HEK293 (cell line): ENCODE results near the gene GPR141.

Source experiments
- TF ChIP-seq, protein P1 (sequence below): fragments of 450-650 bp; formaldehyde crosslinking; IDR thresholded peaks from 2 replicates; pipeline ENCODE4 v1.5.1; 2016; ENCODE audit warnings: missing biosample characterization, missing genetic modification characterization
- TF ChIP-seq, protein P2 (sequence below): IDR thresholded peaks from 2 replicates; pipeline ENCODE4 v1.6.1; 2011; ENCODE audit warnings: mild to moderate bottlenecking, low read depth, low read length, borderline replicate concordance

DNA sequence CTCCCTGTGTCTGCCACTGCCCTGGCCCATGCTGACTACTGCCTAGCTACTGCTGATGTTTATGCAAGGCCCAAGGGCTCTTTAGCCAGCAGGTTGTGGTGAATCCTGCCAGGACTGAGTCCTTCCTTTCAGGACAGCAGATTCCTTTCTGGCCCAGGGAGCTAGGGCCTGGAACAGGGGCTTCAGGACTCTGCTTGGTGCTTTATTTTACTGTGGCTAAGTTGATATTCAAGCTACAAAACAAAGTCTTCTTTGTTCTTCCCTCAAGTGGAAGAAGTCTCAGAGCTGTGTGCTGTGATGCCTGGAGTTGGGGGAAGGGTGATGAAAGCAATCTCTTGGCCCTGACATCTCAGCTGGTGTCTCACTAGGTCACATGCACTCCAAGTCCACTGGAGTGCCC lies 98.6 kb downstream of the GPR141 start:
- TF ChIP-seq, protein P1, sequence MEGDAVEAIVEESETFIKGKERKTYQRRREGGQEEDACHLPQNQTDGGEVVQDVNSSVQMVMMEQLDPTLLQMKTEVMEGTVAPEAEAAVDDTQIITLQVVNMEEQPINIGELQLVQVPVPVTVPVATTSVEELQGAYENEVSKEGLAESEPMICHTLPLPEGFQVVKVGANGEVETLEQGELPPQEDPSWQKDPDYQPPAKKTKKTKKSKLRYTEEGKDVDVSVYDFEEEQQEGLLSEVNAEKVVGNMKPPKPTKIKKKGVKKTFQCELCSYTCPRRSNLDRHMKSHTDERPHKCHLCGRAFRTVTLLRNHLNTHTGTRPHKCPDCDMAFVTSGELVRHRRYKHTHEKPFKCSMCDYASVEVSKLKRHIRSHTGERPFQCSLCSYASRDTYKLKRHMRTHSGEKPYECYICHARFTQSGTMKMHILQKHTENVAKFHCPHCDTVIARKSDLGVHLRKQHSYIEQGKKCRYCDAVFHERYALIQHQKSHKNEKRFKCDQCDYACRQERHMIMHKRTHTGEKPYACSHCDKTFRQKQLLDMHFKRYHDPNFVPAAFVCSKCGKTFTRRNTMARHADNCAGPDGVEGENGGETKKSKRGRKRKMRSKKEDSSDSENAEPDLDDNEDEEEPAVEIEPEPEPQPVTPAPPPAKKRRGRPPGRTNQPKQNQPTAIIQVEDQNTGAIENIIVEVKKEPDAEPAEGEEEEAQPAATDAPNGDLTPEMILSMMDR (tag by site-specific recombination), result no peak
- TF ChIP-seq, protein P2, sequence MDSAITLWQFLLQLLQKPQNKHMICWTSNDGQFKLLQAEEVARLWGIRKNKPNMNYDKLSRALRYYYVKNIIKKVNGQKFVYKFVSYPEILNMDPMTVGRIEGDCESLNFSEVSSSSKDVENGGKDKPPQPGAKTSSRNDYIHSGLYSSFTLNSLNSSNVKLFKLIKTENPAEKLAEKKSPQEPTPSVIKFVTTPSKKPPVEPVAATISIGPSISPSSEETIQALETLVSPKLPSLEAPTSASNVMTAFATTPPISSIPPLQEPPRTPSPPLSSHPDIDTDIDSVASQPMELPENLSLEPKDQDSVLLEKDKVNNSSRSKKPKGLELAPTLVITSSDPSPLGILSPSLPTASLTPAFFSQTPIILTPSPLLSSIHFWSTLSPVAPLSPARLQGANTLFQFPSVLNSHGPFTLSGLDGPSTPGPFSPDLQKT, result no peak
